Gastroesophageal sphincter (tissue), 4 donors: Measurements from ENCODE around the gene TNFAIP8. TPM values are rescaled to one million over a fixed set of nuclear protein-coding genes. Genes with fewer than 3 reads are reported as not detected.

ENCODE experiments used
- ATAC-seq: fragments of 150-250 bp; one replicate; pipeline ENCODE4 v1.9.1; 2016; ENCODE audit warnings: mild to moderate bottlenecking, moderate library complexity
- H3K27ac ChIP-seq, 4 donors: fragments of 200-600 bp; sonication (generic) in 3 of 4; 1 replicate in 3 of 4; 2 replicates in 1 of 4; pipeline ENCODE4 v1.5.1; 2016 to 2019
- H3K27me3 ChIP-seq: fragments of 200-600 bp; sonication (generic); one replicate; pipeline ENCODE4 v1.5.1; 2019
- H3K36me3 ChIP-seq, 2 donors: fragments of 200-600 bp; sonication (generic); one replicate each; pipeline ENCODE4 v1.5.1; 2019; ENCODE audit warnings: control low read depth in 1 of 2
- H3K4me1 ChIP-seq, 3 donors: fragments of 200-600 bp; sonication (generic); 1 replicate in 2 of 3; 2 replicates in 1 of 3; pipeline ENCODE4 v1.5.1; 2016 to 2019; ENCODE audit warnings: control low read depth in 2 of 3
- H3K4me3 ChIP-seq, 2 donors: fragments of 200-600 bp; sonication (generic); one replicate each; pipeline ENCODE4 v1.5.1; 2019; ENCODE audit warnings: mild to moderate bottlenecking in 1 of 2, moderate library complexity in 1 of 2
- H3K9me3 ChIP-seq, 3 donors: fragments of 200-600 bp; sonication (generic); one replicate each; pipeline ENCODE4 v1.5.1; 2017 to 2019; ENCODE audit warnings: control low read depth in 2 of 3
- CTCF ChIP-seq, 4 experiments: fragments of 200-600 bp in 2 of 4; fragments of 450-650 bp in 2 of 4; sonication (generic) in 1 of 4; IDR thresholded peaks; one replicate each; pipeline ENCODE4 v1.5.1; 2017 to 2019; ENCODE audit warnings: antibody characterized with exemption in 4 of 4, mild to moderate bottlenecking in 2 of 4, moderate library complexity in 2 of 4
- EP300 ChIP-seq: sonication (generic); formaldehyde crosslinking; IDR thresholded peaks from one replicate; pipeline ENCODE4 v1.6.1; 2017; ENCODE audit warnings: antibody characterized with exemption, mild to moderate bottlenecking
- POLR2A ChIP-seq, 2 donors: fragments of 450-650 bp; IDR thresholded peaks; one replicate each; pipeline ENCODE4 v1.6.1; 2017; ENCODE audit warnings: antibody characterized with exemption in 2 of 2, mild to moderate bottlenecking in 2 of 2, moderate library complexity in 1 of 2
- POLR2AphosphoS5 ChIP-seq: sonication (generic); formaldehyde crosslinking; IDR thresholded peaks from one replicate; pipeline ENCODE4 v1.6.1; 2017; ENCODE audit warnings: antibody characterized with exemption
- WGBS, 2 donors: methylation state at CpG; one replicate each; pipeline ENCODE4 v1.1.5; 2018; ENCODE audit warnings: low coverage in 1 of 2; 5-methylcytosine and 5-hydroxymethylcytosine counted together
- total RNA-seq, 4 donors: library from RNA; depleted of rRNA; stranded (reverse); fragments of >200 nt; gene quantifications; one replicate each; pipeline ENCODE4 v1.1.0, GENCODE V29; 2016

TNFAIP8 gene
- total RNA-seq, 4 donors from 2014 or later: 25.4 to 76.7 (median 31.6) TPM

DNA sequence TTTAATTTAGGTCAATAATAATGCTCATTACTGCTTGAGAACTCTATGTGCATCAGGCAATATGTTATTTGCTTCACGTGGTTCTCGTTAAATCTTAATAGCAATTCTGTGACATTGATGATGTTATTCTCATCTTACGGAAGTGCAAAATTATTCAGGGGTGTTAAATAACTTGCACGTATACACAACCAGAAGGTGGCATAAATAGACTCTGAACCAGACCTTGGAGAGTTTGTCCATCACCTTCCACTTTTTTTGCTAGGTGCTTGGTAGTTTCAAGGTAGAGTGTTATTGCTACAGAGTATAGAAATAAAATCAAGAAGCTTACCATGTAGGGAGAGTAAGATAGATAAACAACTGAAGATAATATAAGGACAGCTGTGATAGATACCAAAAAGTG, 23.6 kb upstream of the TNFAIP8 start:
- no peaks in the 10 kb centered on the region for H3K9me3 ChIP-seq
- peaks cover 0 to 46% (median 15%) of the 10 kb centered on the region in 3 donors for H3K4me1 ChIP-seq
- ATAC-seq: no peak
- H3K36me3 ChIP-seq: no peaks in the 10 kb centered on the region
- no peak overlapping the region for H3K27ac ChIP-seq
- WGBS, 2 donors: 89 to 94% methylated on average over 4 of the region's 4 CpGs
- H3K27me3 ChIP-seq: no peaks in the 10 kb centered on the region
- TF ChIP-seq POLR2AphosphoS5 (no peak), CTCF (IDR thresholded peaks at IDR 0.05) (no peak), POLR2A (IDR thresholded peaks at IDR 0.05) (no peak), EP300 (no peak)
- no peak overlapping the region for H3K4me3 ChIP-seq

- Histone ChIP-seq H3K36me3 (no peaks in the 10 kb centered on the region), H3K9me3 (no peaks in the 10 kb centered on the region), H3K27me3 (no peaks in the 10 kb centered on the region), H3K27ac (no peak overlapping the region), H3K4me1 (peaks cover 0 to 52% (median 15%) of the 10 kb centered on the region in 3 donors), H3K4me3 (no peak overlapping the region)
- 77 to 79% methylated on average over 3 to 4 of the region's 4 CpGs for WGBS, 2 donors
- ATAC-seq: no peak
- TF ChIP-seq CTCF (IDR thresholded peaks at IDR 0.05) (no peak), POLR2AphosphoS5 (no peak), EP300 (no peak), POLR2A (IDR thresholded peaks at IDR 0.05) (no peak)
Measured at GRCh38 chr5:119332978-119333401, 22.8 kb upstream of the TNFAIP8 start.

- no peak overlapping the region for H3K27ac ChIP-seq
Measured at GRCh38 chr5:119333421-119333851, 22.4 kb upstream of the TNFAIP8 start.

DNA sequence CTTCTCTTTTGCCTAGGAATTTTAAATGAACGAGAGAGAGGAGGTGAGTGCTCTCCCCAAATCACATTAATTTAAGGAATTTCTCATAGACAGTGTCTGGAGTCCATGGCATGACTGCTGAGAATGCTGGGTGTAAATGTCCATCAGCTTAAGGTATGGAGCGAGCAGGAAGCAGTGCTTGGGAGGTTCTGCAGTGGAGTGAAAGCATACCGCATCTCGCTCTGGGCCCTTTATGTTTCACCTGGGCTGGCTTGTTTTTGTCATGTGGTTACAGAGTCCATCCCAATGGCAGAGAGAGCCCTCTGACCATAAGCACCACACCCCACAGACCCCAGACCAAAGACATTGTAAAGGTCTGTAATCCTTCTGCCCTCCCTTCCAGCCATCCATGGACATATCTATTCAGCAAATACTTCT, 20.6 kb upstream of the TNFAIP8 start:
- TF ChIP-seq CTCF (IDR thresholded peaks at IDR 0.05): peak in 1 of 4 experiments; percentile 1
- TF ChIP-seq EP300: no peak
- TF ChIP-seq POLR2A (IDR thresholded peaks at IDR 0.05): no peak
- TF ChIP-seq POLR2AphosphoS5: no peak
- Histone ChIP-seq H3K36me3 (no peaks in the 10 kb centered on the region), H3K4me3 (no peak overlapping the region), H3K27ac (peak overlapping the region in 2 of 4 donors; percentile 48 to 73), H3K9me3 (no peaks in the 10 kb centered on the region), H3K4me1 (peaks cover 0 to 33% (median 0%) of the 10 kb centered on the region in 3 donors), H3K27me3 (no peaks in the 10 kb centered on the region)
- ATAC-seq: no peak
- WGBS, 2 donors: 70 to 74% methylated on average over 4 of the region's 4 CpGs

More at GRCh38 chr5:119333421-119333851, 22.4 kb upstream of the TNFAIP8 start:
- 62 to 64% methylated on average over 5 of the region's 5 CpGs for WGBS, 2 donors
- no peak overlapping the region for H3K4me3 ChIP-seq
- no peak for TF ChIP-seq POLR2AphosphoS5
- no peak for TF ChIP-seq EP300
- TF ChIP-seq CTCF (IDR thresholded peaks at IDR 0.05): no peak
- no peak for TF ChIP-seq POLR2A (IDR thresholded peaks at IDR 0.05)
- H3K4me1 ChIP-seq: peaks cover 0 to 50% (median 14%) of the 10 kb centered on the region in 3 donors
- no peaks in the 10 kb centered on the region for H3K36me3 ChIP-seq
- no peak for ATAC-seq
- no peaks in the 10 kb centered on the region for H3K27me3 ChIP-seq
- no peaks in the 10 kb centered on the region for H3K9me3 ChIP-seq

DNA sequence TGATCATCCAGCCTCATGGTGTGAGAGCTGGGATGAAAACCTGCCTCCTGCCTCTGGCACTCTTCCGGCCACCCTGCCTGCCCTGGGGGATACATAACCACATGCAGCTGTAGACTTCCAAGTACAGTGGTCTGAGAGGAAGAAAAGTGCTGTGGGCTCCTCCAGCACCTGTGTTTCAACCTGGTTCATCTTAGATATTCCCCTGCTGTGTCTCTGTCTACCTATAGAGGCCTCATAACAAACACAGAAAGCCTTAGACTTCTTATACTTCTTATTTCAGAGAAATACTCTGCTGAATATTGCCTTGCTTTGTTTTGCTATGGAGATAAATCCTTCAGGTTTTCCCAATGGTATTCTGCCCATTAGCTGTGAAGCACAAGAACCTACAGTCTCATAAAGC, 19.6 kb upstream of the TNFAIP8 start:
- H3K9me3 ChIP-seq: no peaks in the 10 kb centered on the region
- no peak overlapping the region for H3K27ac ChIP-seq
- peaks cover 0 to 31% (median 0%) of the 10 kb centered on the region in 3 donors for H3K4me1 ChIP-seq
- H3K4me3 ChIP-seq: no peak overlapping the region
- no peak for ATAC-seq
- H3K36me3 ChIP-seq: no peaks in the 10 kb centered on the region
- TF ChIP-seq EP300 (no peak), CTCF (IDR thresholded peaks at IDR 0.05) (no peak), POLR2AphosphoS5 (no peak), POLR2A (IDR thresholded peaks at IDR 0.05) (no peak)
- no peaks in the 10 kb centered on the region for H3K27me3 ChIP-seq
- WGBS, 2 donors: 70 to 100% methylated on average over 1 of the region's 1 CpG
